ENCODE measurements around the gene JARID2.

Gene JARID2

DNA sequence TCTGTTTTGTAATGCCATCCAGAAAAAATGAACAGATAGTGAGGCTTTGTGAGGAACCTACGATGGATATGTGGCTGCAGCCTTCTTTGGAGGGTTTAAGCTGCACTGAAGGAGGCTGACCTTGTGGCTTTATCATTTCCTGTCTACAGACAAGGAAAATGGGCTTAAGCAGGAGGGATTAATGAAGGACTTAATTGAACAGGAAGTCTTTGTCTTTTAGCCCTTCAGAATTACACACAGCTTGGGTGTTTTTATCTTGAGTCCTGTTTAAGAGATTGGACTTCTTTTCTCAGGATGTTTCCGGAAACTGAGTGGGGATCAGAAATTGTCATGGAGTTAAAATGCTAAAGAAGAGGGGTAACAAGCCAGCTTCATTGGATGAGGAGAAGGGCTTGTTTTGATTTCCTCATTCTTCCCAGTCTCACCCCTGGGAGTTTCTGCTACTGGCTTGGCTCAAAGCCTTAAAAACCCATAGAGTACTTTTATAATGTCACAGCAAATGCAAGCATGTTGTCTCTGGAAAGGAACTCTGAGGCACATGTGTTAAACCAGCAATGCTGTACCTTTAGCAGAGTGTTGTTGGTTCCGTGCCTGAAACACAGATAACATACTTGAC lies 193.6 kb downstream of the JARID2 start:
- no peak for DNase-seq (ENCODE audit: low read depth, low spot score)

- DNase-seq (ENCODE audit: low read depth, low spot score) = no peak
Observed at GRCh38 chr6:15440040-15440439, 194.2 kb downstream of the JARID2 start.

DNA sequence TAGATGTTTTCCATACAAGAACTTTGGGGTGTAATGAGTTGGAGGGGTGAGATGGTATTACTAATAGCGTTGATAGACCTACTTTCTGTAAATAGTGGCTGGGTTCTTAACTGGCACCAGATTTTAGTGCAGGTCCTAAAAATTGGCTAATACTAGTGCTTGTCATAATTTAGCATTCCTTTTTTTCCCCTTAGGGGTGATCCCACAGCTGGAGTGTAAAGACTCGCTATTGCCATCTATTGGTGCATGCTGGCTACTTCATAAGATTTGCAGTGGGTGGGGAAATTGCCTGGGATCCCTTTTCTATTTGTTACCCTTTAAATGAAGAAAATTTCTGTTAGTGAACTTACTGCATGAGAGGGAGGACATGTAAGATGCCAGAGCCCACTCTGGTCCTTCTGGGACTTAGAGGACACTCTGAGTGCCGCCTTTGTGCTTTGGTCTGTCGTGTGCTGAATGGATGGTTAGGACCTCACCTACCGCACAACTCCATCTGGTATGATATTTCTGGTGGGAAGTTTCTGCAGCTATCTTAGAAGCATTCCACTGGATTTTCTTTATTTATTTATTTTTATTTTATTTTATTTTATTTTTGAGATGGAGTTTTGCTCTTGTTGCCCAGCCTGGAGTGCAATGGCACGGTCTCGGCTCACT lies 195.5 kb downstream of the JARID2 start:
- peak; percentile 35 for DNase-seq (ENCODE audit: low read depth, low spot score)

DNA sequence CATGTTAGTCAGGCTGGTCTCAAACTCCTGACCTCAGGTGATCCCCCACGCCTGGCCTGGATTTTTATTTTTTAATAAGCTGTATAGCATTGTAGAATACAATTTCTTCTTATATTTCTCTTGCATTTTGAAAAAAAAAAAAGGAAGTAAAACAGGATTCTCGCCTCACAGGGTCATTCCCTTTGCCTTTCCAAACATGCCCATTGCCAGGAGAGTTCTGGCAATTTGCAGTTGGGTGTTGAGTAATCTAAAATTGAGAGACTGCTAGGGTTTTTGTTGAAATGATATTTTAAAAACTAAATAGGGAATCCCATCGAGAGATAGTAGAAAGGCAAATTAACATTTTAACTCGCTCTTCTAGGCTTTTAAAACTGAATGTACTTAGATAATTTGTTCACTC lies 196.1 kb downstream of the JARID2 start:
- DNase-seq (ENCODE audit: low read depth, low spot score) = no peak

DNA sequence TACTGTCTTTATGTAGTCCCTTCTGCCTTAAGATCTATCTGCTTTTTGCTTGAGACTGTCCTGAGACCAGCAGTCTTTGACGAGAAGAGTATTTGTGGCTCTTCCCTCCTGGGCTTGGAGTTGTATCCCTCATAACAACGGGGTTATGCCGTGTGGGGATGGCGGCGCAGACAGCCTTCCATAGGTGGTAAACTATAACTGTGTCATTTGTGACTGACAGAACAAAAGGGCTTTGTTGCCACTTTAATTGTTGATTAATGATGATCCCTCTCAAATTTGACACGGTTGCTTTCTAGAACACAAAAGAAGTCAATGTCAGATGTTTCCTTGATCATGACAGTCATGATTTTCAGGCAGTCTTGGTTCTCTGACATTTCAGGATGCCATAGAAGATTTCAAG lies 196.6 kb downstream of the JARID2 start:
- DNase-seq (ENCODE audit: low read depth, low spot score) = no peak

DNA sequence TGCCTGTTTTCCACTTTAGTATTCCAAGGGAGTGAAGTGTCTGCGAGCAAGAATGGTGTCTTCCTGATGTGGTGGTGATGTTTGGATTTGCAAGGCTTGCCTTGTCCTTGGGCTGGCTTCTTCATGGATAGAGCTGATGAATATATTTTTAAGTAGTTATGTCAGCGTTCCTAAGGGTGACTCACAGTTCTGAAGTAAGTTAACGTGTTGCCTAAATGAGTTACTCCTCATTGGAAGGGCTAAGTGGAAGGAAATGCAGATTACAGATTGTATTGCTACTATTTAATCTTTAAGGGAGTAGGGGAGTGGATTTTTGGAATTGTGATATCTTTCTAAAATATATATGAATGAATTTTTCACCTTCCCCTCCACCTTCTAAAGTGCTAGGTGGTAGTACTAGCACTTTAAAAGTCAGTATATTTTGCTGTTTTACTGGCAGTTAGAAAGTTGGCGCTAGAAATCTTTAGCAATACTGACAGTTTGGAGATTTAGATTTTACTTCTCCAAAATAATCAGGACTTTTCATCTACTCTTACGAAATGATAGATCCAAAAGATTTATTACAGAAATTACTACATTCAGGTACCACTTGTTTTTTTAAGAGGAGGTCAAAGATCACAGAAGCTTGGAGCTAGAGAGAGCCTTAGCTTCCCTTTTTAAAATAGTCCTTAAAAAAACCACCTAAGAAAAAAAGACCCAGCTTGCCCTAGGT lies 197.4 kb downstream of the JARID2 start:
- DNase-seq (ENCODE audit: low read depth, low spot score) = no peak

DNA sequence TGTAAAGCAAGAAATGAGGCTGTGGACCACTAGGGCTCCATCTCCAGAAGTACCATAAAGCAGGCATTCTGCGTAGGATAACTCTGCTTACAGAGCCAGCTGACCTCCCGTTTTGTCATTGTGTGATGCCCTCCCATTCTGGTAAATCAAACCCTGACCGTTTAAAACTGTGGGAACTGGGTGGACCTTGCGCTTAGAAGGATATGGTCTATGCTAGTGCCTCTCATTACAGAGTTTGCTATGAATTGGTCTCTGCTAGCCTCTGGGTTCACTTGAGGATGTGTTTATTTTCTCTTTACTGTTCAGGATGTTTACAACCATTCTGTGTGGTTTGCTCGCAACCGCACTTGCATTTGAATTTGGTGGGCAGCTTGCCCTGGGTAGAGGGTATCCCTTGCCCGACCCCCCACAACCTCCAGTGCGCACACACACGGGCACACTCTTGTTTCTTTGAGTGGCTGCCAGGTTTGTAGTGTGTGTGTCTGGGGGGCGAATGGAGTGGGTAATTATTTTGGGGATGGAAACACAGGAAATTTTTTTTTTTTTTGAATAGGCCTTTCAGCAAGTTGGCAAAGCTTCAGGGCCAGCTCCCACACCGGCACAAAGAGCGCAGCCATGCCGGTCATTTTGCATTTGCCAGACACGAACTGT lies 198.3 kb downstream of the JARID2 start:
- DNase-seq (ENCODE audit: low read depth, low spot score) = no peak

DNA sequence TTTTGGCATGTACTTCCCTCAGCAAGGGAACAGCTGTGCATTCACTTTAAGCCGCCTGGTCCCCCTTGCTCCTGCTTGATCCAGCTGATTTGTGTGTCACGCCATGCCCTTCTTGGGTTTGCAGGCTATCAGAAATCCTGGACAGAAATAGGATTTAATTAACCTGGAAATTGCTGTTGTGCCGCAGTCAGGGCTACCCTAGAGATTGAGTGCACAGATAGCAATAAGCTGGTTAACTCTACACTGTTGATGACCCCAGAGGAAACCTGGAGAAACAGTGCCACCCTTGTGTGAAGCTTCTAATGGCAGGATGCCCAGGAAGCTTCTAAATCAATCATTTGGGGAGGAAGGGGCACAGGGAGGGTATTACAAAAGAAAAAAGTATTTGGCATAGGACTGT lies 199.0 kb downstream of the JARID2 start:
- DNase-seq (ENCODE audit: low read depth, low spot score) = no peak

- DNase-seq (ENCODE audit: low read depth, low spot score) = no peak
Observed at GRCh38 chr6:15447546-15448267, 201.8 kb downstream of the JARID2 start.

- DNase-seq (ENCODE audit: low read depth, low spot score) = no peak
Observed at GRCh38 chr6:15449011-15449410, 203.1 kb downstream of the JARID2 start.

DNA sequence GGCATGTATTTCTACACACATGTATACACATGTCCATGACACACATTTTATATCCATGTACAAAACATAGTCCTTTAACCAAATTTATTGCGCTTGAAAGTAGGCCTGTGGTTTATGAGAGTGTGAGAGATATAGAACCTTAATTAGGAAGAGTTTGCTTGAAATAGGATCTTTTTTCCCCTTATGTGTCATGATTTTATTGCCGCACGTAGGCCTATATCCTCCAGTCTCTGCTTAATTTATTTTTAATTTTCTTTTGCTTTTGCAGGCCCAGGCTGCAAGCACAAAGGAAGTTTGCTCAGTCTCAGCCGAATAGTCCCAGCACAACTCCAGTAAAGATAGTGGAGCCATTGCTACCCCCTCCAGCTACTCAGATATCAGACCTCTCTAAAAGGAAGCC lies 205.9 kb downstream of the JARID2 start:
- no peak for DNase-seq (ENCODE audit: low read depth, low spot score)

- DNase-seq (ENCODE audit: low read depth, low spot score) = no peak
Observed at GRCh38 chr6:15452182-15452941, 206.5 kb downstream of the JARID2 start.

DNA sequence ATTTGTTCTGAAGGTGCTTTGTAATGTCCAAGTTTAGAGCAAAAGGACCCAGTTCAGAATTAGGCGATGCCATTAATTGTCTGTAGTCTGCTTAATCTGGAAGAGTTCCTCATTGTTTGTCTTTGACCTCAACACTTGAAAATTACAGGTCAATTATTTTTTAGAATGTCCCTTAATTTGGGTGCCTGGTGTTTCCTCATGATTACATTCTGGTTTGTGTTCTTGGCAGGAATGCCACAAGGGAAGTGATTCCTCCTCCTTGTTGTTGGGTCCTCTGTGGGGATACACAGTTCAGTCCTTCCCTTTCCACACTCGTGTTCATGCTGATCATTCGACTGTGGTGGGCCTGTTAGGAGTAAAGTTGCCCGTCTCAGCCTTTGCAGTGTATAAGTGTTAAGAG lies 207.3 kb downstream of the JARID2 start:
- no peak for DNase-seq (ENCODE audit: low read depth, low spot score)

- no peak for DNase-seq (ENCODE audit: low read depth, low spot score)
Observed at GRCh38 chr6:15453622-15454021, 207.8 kb downstream of the JARID2 start.

- DNase-seq (ENCODE audit: low read depth, low spot score) = no peak
Observed at GRCh38 chr6:15456422-15456821, 210.6 kb downstream of the JARID2 start.

GRCh38 chr6:15457121-15457650 lies 211.3 kb downstream of the JARID2 start:
- no peak for DNase-seq (ENCODE audit: low read depth, low spot score)

- no peak for DNase-seq (ENCODE audit: low read depth, low spot score)
Observed at GRCh38 chr6:15458021-15458459, 212.2 kb downstream of the JARID2 start.

- DNase-seq (ENCODE audit: low read depth, low spot score) = no peak
Observed at GRCh38 chr6:15460110-15460727, 214.3 kb downstream of the JARID2 start.

GRCh38 chr6:15461127-15461944 lies 215.5 kb downstream of the JARID2 start:
- no peak for DNase-seq (ENCODE audit: low read depth, low spot score)
